ENCODE results near the gene CENPX.

The CENPX gene

DNA sequence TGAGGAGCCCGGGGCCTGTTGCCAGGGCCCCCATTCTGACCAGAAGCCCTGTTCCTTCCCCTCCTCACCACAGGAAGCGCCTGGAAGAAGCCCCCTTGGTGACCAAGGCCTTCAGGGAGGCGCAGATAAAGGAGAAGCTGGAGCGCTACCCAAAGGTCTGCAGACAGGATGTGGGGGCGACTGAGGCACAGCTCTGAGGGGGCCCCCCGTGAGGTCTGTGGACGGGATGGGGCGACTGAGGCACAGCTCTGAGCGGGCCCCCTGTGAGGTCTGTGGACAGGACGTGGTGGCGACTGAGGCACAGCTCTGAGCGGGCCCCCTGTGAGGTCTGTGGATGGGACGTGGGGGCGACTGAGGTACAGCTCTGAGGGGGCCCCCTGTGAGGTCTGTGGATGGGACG is 13.3 kb downstream of the CENPX start:
- no peak for DNase-seq

DNA sequence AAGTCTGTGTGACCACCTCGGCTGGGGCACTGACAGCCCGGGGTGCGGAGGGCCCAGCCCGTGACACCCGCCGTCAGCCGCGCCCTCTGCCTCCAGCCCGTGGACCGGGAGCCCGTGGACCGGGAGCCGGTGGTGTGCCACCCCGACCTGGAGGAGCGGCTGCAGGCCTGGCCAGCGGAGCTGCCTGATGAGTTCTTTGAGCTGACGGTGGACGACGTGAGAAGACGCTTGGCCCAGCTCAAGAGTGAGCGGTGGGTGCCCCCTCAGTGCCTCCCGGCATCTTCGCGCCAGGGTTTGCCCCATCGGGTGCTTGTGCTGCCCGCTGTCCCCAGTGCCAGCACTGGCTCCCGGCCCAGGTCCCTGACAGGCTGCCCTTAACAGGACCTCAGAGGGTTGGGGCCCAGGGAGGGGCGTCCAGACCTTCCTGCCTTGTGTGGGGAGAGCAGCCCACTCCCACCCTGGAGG is 13.7 kb downstream of the CENPX start:
- no peak for DNase-seq

DNA sequence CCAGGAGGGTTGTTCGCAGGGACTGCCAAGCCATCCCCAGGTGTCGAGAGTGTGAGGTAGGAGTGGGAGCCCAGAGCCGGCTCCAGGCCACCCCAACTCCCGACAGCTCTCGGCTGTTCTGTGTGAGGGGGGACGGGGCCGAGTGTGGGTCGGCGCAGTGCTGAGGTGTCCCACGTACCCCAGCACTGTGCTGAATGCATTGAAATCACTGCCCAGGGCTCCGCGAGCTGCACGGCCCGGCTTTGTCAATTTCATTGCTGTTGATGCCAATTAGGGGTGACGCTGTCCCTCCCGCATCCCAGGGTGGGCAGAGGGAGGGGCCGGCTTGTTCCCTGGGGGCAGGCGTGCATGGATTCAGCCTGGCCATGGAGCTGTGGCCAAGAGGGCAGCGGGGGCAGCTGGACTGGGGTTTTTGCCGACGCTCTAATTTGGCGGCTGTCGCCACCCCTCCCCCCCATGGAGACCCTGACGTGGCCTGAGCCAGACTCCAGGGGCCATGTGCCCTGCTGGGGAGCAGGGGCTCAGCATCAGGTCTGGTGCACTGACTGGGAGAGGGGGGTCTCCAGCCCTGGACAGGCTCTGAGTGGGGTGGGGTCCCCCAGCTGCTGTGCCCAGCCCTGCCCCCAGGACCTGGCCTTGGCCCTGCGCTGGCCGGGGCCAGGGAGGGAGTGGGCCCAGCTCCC is 14.3 kb downstream of the CENPX start:
- no peak for DNase-seq

DNA sequence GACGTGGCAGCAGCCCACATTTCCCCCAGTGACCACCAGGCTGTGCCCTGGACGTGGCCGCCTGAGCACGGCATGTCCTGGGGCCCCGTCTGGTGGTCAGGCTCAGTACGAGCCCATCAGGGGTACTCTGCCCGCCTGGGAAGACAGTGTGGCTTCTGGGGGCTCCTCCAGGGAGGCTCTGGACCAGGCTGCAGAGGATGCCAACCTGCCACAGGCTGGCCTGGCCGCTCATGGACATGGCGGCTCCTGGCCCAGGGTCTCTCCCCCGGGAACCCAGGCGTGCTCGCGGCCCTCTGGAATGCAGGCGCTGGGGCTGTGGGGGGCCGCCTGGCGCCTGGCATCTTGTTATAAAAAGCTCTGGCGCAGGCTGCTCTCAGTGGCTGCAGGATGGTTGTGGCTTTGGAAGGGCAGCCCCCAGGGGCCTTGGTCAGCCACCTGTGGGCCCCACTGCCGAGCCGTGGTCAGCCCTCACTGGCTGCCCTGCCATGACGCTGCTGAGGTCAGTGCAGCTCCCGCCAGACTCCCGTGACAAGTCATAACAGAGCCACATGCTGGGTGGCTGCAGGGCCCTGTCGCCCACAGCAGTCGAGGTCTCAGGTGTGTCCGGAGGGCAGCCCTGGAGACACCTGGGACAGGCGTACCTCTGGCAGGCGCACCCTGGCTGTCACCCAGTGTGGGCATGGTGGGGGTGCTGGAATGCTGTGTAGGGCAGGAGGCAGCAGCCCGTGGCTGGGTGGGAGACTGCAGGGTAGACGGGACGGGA is 15.0 kb downstream of the CENPX start:
- no peak for DNase-seq

DNA sequence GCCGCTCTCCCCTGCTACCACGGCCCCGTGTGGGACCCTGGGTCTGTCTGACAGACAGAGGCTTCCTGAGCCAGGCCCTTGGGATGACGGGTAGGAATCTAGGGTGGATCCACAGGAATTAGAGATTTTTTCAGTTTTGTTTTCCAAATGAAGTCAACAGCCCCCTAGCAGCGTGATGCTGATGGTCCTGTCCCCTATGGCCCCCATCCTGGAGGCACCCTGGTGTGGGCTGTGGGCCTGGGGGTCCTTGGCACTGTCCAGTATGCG is 15.5 kb downstream of the CENPX start:
- DNase-seq, result no peak

DNA sequence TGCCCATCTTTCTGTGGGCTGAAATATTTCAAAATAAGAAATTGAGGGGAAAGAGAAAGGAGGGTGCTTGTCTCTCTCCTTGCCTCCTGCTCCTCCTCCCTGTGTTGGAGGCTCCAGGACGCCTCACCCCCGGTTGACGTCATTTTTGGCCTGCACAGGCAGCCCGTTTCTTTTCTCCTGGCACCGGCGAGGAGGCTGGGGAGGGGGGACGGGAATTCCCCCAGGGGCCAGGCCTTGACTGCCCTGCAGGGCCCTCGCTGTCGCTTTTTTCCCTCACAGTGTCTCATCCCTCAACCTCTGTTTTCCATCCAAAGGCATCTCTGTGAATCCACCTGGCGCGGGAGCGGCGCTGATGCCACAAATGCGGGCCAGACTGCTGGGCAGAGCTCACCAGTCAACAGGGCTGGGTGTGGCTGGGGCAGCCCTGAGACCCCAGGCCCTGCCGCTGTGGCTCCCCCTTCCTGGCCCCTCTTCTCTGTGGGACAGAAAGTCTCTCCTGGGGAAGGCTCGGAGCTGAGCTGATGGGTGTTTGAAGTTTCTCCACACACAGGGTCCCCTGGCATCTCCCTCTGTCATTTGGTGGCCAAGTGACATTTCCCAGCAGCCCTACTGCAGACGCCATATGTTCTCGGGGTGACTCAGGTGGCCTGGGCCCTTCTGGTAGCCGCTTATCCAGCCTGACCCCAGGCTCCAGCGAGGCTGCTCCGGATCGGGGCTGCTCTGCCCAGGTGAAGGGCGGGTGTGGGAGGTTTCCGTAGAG is 16.0 kb downstream of the CENPX start:
- no peak for DNase-seq

- no peak for DNase-seq
Observed at GRCh38 chr17:82005701-82006348, 16.9 kb downstream of the CENPX start.

GRCh38 chr17:82004517-82005455 is 17.9 kb downstream of the CENPX start:
- DNase-seq, result no peak

GRCh38 chr17:82003411-82004381 is 19.0 kb downstream of the CENPX start:
- no peak for DNase-seq

- no peak for DNase-seq
Observed at GRCh38 chr17:82001571-82002056, 21.1 kb downstream of the CENPX start.

GRCh38 chr17:82000803-82001570 is 21.7 kb downstream of the CENPX start:
- DNase-seq, result no peak

DNA sequence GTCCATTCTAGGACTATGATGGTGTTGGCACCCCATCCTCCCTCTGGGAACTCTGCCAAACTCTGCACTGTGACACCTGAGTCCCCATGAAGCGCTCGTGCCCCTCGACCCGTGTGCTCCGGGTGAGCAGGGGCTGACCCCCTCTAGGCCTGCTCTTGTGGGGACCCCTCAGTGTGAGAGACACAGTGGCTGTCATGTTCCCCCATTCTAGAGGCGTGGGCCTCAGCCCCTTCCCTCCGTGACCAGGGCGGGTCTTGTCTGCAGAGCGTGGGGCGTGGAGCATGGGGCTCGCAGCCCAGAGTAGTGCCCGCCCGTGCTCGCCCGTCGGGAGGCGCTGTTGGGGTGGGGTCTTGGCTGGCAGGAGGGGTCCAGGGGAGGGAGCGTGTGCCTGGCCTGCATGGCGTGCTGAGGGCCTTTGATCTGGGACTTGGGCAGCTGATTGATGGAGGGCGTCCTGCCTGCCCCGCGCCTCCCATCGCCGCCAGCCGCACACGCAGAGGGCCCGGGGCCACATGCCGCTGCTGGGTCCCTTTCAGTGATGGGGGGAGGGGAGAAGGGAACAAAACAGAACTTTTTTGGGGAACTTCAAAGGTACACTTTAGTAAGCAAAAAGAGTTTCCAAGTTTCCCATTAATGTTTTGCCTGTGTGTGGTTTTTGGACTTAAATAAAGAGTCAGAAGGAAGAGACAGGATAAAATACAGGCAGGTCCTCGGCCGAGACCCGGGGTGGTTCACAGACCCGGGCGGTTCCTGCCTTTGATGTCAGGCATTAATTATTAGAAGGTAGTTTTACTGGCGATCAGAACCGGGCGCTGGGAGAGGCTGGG is 22.5 kb downstream of the CENPX start:
- no peak for DNase-seq

- DNase-seq, result no peak
Observed at GRCh38 chr17:81999587-81999975, 23.1 kb downstream of the CENPX start.

DNA sequence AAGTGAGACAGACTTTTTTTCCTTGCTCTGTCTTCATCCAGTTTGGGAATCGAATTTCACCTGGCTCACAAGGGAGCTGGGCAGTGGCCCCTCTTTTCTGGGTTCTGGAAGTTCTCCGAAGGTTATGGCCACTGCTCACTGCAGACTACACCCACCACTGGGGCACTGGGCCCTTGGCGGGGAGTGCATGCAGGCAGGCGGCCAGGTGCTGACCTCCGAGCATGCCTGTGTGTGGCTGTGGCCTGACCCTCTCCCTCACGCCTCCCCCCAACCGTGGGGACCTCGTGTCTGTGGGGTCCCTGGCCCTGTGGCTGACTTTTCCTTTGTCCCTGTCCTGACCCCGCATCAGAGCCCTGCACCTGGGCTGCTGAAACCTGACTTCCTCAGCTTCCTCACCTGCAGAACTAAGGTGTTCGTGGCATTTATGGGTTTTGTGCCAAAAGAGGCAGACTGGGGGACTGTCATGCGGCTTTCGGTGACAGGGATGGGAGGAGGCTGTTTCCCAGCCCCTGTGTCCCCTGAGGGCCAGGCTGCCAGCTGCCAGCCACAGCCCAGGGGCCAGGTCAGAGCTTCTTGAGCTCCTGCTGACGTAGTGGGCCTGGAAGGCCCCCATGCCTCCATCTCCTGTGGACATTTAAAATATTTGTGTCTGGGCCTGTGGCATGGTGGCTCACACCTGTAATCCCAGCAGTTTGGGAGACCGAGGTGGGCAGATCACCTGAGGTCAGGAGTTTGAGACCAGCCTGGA is 23.8 kb downstream of the CENPX start:
- no peak for DNase-seq

GRCh38 chr17:81998212-81998611 is 24.5 kb downstream of the CENPX start:
- no peak for DNase-seq

GRCh38 chr17:81996757-81997441 is 25.8 kb downstream of the CENPX start:
- no peak for DNase-seq

DNA sequence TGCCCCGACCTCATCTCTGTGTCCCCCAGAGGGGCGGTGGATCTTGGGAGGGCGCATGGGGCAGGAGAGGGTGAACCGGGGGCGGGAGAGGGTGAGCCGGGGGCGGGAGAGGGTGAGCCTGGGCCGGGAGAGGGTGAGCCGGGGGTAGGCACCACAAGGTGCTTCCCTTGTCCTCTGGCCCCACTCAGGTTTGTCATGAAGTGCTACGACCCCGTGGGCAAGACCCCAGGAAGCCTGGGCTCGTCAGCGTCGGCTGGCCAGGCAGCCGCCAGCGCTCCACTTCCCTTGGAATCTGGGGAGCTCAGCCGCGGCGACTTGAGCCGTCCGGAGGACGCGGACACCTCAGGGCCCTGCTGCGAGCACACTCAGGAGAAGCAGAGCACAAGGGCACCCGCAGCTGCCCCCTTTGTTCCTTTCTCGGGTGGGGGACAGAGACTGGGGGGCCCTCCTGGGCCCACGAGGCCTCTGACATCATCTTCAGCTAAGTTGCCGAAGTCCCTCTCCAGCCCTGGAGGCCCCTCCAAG is 26.4 kb downstream of the CENPX start:
- DNase-seq, result no peak
